ENCODE results near the gene TSPAN31.

The TSPAN31 gene

GRCh38 chr12:57772429-57773322 is 27.8 kb downstream of the TSPAN31 start, which contains the start of gene EEF1AKMT3 (continued):
- TF ChIP-seq, protein P1, sequence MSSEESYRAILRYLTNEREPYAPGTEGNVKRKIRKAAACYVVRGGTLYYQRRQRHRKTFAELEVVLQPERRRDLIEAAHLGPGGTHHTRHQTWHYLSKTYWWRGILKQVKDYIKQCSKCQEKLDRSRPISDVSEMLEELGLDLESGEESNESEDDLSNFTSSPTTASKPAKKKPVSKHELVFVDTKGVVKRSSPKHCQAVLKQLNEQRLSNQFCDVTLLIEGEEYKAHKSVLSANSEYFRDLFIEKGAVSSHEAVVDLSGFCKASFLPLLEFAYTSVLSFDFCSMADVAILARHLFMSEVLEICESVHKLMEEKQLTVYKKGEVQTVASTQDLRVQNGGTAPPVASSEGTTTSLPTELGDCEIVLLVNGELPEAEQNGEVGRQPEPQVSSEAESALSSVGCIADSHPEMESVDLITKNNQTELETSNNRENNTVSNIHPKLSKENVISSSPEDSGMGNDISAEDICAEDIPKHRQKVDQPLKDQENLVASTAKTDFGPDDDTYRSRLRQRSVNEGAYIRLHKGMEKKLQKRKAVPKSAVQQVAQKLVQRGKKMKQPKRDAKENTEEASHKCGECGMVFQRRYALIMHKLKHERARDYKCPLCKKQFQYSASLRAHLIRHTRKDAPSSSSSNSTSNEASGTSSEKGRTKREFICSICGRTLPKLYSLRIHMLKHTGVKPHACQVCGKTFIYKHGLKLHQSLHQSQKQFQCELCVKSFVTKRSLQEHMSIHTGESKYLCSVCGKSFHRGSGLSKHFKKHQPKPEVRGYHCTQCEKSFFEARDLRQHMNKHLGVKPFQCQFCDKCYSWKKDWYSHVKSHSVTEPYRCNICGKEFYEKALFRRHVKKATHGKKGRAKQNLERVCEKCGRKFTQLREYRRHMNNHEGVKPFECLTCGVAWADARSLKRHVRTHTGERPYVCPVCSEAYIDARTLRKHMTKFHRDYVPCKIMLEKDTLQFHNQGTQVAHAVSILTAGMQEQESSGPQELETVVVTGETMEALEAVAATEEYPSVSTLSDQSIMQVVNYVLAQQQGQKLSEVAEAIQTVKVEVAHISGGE (tag by site-specific recombination; conservative IDR thresholded peaks at IDR 0.05; ENCODE audit: low read depth): peak; percentile 40; the same call in 1 of the 2 replicates
- TF ChIP-seq GLI4 (tag by site-specific recombination; IDR thresholded peaks at IDR 0.05) (0 out of 2 replicates have a peak, but pooled peaks have one; percentile 12), ZBTB26 (tag by site-specific recombination; optimal IDR thresholded peaks at IDR 0.05) (peak; percentile 84), ZNF341 (tag by site-specific recombination; IDR thresholded peaks at IDR 0.05; ENCODE audit: low read depth) (peak; percentile 52; the same call in 1 of the 2 replicates), ZNF514 (tag by site-specific recombination; IDR thresholded peaks at IDR 0.05) (no peak), ZBTB48 (tag by site-specific recombination; IDR thresholded peaks at IDR 0.05) (peak; percentile 60; the same call in 1 of the 2 replicates), ZNF555 (tag by site-specific recombination; conservative IDR thresholded peaks at IDR 0.05) (no peak), REPIN1 (tag by site-specific recombination; IDR thresholded peaks at IDR 0.05; ENCODE audit: low read depth) (no peak), ZNF747 (tag by site-specific recombination; IDR thresholded peaks at IDR 0.05) (no peak), ZSCAN4 (tag by site-specific recombination; IDR thresholded peaks at IDR 0.05) (no peak), ZFHX2 (tag by site-specific recombination; conservative IDR thresholded peaks at IDR 0.05) (peak; percentile 55), ZNF768 (tag by site-specific recombination; IDR thresholded peaks at IDR 0.05) (no peak), GLIS2 (tag by site-specific recombination; IDR thresholded peaks at IDR 0.05) (peak; percentile 74), PBX3 (CRISPR knock-in tag; IDR thresholded peaks at IDR 0.05) (0 out of 2 replicates have a peak, but pooled peaks have one; percentile 19), EGR2 (tag by site-specific recombination; IDR thresholded peaks at IDR 0.05; ENCODE audit: low read depth) (0 out of 2 replicates have a peak, but pooled peaks have one; percentile 19), ZNF561 (tag by site-specific recombination; IDR thresholded peaks at IDR 0.05; ENCODE audit: borderline replicate concordance) (no peak), ZBTB17 (tag by site-specific recombination; IDR thresholded peaks at IDR 0.05) (peak; percentile 85), SP2 (tag by site-specific recombination; IDR thresholded peaks at IDR 0.05) (peak; percentile 48), ZNF423 (tag by site-specific recombination; IDR thresholded peaks at IDR 0.05) (peak; percentile 2; the same call in 1 of the 2 replicates), GLIS1 (tag by site-specific recombination; IDR thresholded peaks at IDR 0.05) (peak; percentile 57), SCRT1 (tag by site-specific recombination; IDR thresholded peaks at IDR 0.05; ENCODE audit: borderline replicate concordance) (no peak), ZNF335 (tag by site-specific recombination; conservative IDR thresholded peaks at IDR 0.05) (peak; percentile 97), ZNF777 (tag by site-specific recombination; IDR thresholded peaks at IDR 0.05; ENCODE audit: borderline replicate concordance) (peak; percentile 85)
- TF ChIP-seq, protein P2, sequence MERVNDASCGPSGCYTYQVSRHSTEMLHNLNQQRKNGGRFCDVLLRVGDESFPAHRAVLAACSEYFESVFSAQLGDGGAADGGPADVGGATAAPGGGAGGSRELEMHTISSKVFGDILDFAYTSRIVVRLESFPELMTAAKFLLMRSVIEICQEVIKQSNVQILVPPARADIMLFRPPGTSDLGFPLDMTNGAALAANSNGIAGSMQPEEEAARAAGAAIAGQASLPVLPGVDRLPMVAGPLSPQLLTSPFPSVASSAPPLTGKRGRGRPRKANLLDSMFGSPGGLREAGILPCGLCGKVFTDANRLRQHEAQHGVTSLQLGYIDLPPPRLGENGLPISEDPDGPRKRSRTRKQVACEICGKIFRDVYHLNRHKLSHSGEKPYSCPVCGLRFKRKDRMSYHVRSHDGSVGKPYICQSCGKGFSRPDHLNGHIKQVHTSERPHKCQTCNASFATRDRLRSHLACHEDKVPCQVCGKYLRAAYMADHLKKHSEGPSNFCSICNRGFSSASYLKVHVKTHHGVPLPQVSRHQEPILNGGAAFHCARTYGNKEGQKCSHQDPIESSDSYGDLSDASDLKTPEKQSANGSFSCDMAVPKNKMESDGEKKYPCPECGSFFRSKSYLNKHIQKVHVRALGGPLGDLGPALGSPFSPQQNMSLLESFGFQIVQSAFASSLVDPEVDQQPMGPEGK (tag by site-specific recombination; IDR thresholded peaks at IDR 0.05): peak; percentile 12
- TF ChIP-seq, protein P3, sequence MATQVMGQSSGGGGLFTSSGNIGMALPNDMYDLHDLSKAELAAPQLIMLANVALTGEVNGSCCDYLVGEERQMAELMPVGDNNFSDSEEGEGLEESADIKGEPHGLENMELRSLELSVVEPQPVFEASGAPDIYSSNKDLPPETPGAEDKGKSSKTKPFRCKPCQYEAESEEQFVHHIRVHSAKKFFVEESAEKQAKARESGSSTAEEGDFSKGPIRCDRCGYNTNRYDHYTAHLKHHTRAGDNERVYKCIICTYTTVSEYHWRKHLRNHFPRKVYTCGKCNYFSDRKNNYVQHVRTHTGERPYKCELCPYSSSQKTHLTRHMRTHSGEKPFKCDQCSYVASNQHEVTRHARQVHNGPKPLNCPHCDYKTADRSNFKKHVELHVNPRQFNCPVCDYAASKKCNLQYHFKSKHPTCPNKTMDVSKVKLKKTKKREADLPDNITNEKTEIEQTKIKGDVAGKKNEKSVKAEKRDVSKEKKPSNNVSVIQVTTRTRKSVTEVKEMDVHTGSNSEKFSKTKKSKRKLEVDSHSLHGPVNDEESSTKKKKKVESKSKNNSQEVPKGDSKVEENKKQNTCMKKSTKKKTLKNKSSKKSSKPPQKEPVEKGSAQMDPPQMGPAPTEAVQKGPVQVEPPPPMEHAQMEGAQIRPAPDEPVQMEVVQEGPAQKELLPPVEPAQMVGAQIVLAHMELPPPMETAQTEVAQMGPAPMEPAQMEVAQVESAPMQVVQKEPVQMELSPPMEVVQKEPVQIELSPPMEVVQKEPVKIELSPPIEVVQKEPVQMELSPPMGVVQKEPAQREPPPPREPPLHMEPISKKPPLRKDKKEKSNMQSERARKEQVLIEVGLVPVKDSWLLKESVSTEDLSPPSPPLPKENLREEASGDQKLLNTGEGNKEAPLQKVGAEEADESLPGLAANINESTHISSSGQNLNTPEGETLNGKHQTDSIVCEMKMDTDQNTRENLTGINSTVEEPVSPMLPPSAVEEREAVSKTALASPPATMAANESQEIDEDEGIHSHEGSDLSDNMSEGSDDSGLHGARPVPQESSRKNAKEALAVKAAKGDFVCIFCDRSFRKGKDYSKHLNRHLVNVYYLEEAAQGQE (tag by site-specific recombination; IDR thresholded peaks at IDR 0.05): no peak
